Smooth muscle cell (in vitro differentiated cells): ENCODE results near the gene LMOD1. TPM values are rescaled to one million over a fixed set of nuclear protein-coding genes. Genes with fewer than 3 reads are reported as not detected.

ENCODE experiments used
- DNase-seq: peaks from one replicate; lab custom pipeline; 2025; ENCODE audit not compliant: unreplicated experiment; lab: John Stamatoyannopoulos, UW
- H2AFZ ChIP-seq: fragments of 200-600 bp; sonication (generic); 2 replicates; pipeline ENCODE4 v1.6.0; 2016; ENCODE audit warnings: antibody characterized with exemption, low read depth, mild to moderate bottlenecking
- H3F3A ChIP-seq: fragments of 200-600 bp; sonication (generic); 2 replicates; pipeline ENCODE4 v1.6.0; 2017; ENCODE audit warnings: antibody characterized with exemption, low read depth
- H3K27ac ChIP-seq: fragments of 200-600 bp; sonication (generic); 2 replicates; pipeline ENCODE4 v1.5.1; 2016; ENCODE audit warnings: low read depth, mild to moderate bottlenecking
- H3K27me3 ChIP-seq: fragments of 200-600 bp; sonication (generic); 2 replicates; pipeline ENCODE4 v1.6.1; 2016; ENCODE audit warnings: low read depth, mild to moderate bottlenecking
- H3K36me3 ChIP-seq: fragments of 200-600 bp; sonication (generic); 2 replicates; pipeline ENCODE4 v1.5.1; 2016; ENCODE audit warnings: low read depth
- H3K4me1 ChIP-seq: fragments of 200-600 bp; sonication (generic); 2 replicates; pipeline ENCODE4 v1.5.1; 2016; ENCODE audit warnings: low read depth
- H3K4me2 ChIP-seq: fragments of 200-600 bp; sonication (generic); 2 replicates; pipeline ENCODE4 v1.6.0; 2016; ENCODE audit warnings: mild to moderate bottlenecking
- H3K4me3 ChIP-seq: fragments of 200-600 bp; sonication (generic); 2 replicates; pipeline ENCODE4 v1.5.1; 2016; ENCODE audit warnings: mild to moderate bottlenecking
- H3K79me2 ChIP-seq: fragments of 200-600 bp; sonication (generic); 2 replicates; pipeline ENCODE4 v1.6.0; 2016; ENCODE audit warnings: low read depth, mild to moderate bottlenecking
- H3K9ac ChIP-seq: fragments of 200-600 bp; sonication (generic); 2 replicates; pipeline ENCODE4 v1.6.0; 2016; ENCODE audit warnings: low read depth
- H3K9me3 ChIP-seq: fragments of 200-600 bp; sonication (generic); replicated peaks from 2 replicates; pipeline ENCODE4 v1.5.1; 2016; ENCODE audit warnings: low read depth
- H4K20me1 ChIP-seq: fragments of 200-600 bp; sonication (generic); 2 replicates; pipeline ENCODE4 v1.6.0; 2016; ENCODE audit warnings: low read depth
- CTCF ChIP-seq: fragments of 200-600 bp; sonication (generic); IDR thresholded peaks from 2 replicates; pipeline ENCODE4 v1.5.1; 2017; ENCODE audit warnings: borderline replicate concordance, mild to moderate bottlenecking, antibody characterized with exemption; ENCODE audit not compliant: insufficient read depth, poor library complexity, severe bottlenecking
- WGBS: methylation state at CpG from one replicate; pipeline ENCODE4 v1.1.7; 2016; ENCODE audit warnings: low lambda C conversion rate; 5-methylcytosine and 5-hydroxymethylcytosine counted together
- polyA plus RNA-seq: library from polyadenylated mRNA; unstranded; fragments of >200 nt; fragmentation: Nextera tagmentation; extraction: Ambion mirVana; gene quantifications from 2 replicates; pipeline ENCODE4 v1.2.1, GENCODE V29; 2016
- total RNA-seq: library from RNA; depleted of rRNA; stranded (reverse); fragments of >200 nt; gene quantifications from 2 replicates; pipeline ENCODE4 v1.2.3, GENCODE V29; 2014

LMOD1 gene
- total and polyA plus RNA-seq, 2 experiments from 2014 or later, result 4.0 to 5.6 TPM

GRCh38 chr1:201938440-201939035 lies 7.8 kb downstream of the LMOD1 start:
- Histone ChIP-seq H3K4me2 (peak overlapping the region; percentile 12), H4K20me1 (no peaks in the 10 kb centered on the region), H3K9ac (no peak overlapping the region), H3K36me3 (no peaks in the 10 kb centered on the region), H3K4me3 (no peak overlapping the region), H3F3A (peaks cover 9% of the 10 kb centered on the region), H3K27me3 (no peaks in the 10 kb centered on the region), H3K27ac (peak overlapping the region; percentile 53), H3K79me2 (no peaks in the 10 kb centered on the region), H2AFZ (no peak overlapping the region), H3K9me3 (no peaks in the 10 kb centered on the region), H3K4me1 (peaks cover 21% of the 10 kb centered on the region)
- 48% methylated on average over 4 of the region's 4 CpGs for whole genome bisulfite sequencing
- no peak for TF ChIP-seq CTCF
- DNase-seq, result no peak

DNA sequence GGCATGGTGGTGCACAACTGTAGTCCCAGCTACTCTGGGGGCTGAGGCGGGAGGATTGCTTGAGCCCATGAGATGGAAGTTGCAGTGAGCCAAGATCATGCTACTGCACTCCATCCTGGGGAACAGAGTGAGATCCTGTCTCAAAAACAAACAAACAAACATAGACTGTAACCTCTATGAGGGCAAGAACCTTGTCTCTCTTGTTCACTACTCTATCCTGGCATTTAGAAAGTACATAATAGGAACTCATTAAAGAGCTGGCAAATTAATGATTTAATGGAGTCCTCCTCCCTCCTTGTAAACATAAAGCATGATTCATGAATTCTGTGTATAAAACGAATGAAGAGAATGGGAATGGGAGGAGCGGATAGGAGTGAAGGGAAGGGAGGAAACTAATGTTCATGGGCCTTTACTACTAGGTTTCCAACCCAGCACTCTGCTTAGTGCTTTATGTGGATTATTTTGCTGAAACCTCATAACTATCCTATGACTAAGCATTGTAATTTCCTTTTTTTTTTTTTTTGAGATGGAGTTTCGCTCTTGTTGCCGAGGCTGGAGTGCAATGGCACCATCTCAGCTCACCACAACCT lies 8.6 kb downstream of the LMOD1 start:
- Histone ChIP-seq H3K27me3 (no peaks in the 10 kb centered on the region), H3K9me3 (no peaks in the 10 kb centered on the region), H3K36me3 (no peaks in the 10 kb centered on the region), H3K9ac (no peak overlapping the region), H3K4me1 (peaks cover 17% of the 10 kb centered on the region), H3K79me2 (no peaks in the 10 kb centered on the region), H3K27ac (peak overlapping the region; percentile 53), H3K4me2 (peak overlapping the region; percentile 12), H2AFZ (no peak overlapping the region), H4K20me1 (no peaks in the 10 kb centered on the region), H3K4me3 (no peak overlapping the region), H3F3A (peaks cover 9% of the 10 kb centered on the region)
- 47% methylated on average over 5 of the region's 5 CpGs for WGBS
- TF ChIP-seq CTCF, result no peak
- DNase-seq, result no peak

- 67% methylated on average over 5 of the region's 5 CpGs for WGBS
- no peak overlapping the region for H3K27ac ChIP-seq
- H4K20me1 ChIP-seq, result no peaks in the 10 kb centered on the region
Observed at GRCh38 chr1:201933840-201934430, 12.4 kb downstream of the LMOD1 start.

More at GRCh38 chr1:201933840-201934430, 12.4 kb downstream of the LMOD1 start:
- H3K36me3 ChIP-seq, result no peaks in the 10 kb centered on the region
- no peaks in the 10 kb centered on the region for H3K27me3 ChIP-seq
- no peaks in the 10 kb centered on the region for H3K9me3 ChIP-seq
- peaks cover 3% of the 10 kb centered on the region for H3F3A ChIP-seq
- no peak overlapping the region for H3K4me2 ChIP-seq
- no peaks in the 10 kb centered on the region for H3K4me1 ChIP-seq
- H2AFZ ChIP-seq, result no peak overlapping the region
- H3K4me3 ChIP-seq, result no peak overlapping the region
- TF ChIP-seq CTCF, result no peak
- no peak overlapping the region for H3K9ac ChIP-seq
- no peaks in the 10 kb centered on the region for H3K79me2 ChIP-seq
- DNase-seq, result no peak
